ENCODE data around the gene NTN1. TPM values are rescaled to one million over a fixed set of nuclear protein-coding genes. Genes with fewer than 3 reads are reported as not detected.

NTN1 gene
- total RNA-seq, 1 experiment from 2014 or later, result 0.94 TPM

DNA sequence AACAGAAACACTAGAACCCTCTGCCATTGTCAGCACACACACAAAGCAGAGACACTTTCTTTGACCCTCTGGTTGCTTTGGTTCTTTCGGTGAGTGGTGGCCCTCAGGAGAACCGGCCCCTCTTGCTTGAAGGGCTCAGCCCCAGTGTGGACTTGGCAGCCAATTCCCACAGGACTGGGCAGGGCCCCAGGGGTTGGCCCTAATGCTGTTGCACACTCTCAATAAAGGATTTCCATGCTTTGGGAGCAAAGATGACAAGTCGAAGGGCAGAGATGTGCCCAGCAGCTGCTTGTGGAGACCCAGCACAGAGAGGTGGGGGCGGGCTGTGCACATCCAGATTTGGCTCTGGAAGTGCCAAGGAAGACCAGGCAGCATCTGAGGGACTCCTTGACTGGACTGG lies 149.0 kb downstream of the NTN1 start:
- no TSS peak for BruUV-seq (replicated peaks)
- TF ChIP-seq, protein P1, sequence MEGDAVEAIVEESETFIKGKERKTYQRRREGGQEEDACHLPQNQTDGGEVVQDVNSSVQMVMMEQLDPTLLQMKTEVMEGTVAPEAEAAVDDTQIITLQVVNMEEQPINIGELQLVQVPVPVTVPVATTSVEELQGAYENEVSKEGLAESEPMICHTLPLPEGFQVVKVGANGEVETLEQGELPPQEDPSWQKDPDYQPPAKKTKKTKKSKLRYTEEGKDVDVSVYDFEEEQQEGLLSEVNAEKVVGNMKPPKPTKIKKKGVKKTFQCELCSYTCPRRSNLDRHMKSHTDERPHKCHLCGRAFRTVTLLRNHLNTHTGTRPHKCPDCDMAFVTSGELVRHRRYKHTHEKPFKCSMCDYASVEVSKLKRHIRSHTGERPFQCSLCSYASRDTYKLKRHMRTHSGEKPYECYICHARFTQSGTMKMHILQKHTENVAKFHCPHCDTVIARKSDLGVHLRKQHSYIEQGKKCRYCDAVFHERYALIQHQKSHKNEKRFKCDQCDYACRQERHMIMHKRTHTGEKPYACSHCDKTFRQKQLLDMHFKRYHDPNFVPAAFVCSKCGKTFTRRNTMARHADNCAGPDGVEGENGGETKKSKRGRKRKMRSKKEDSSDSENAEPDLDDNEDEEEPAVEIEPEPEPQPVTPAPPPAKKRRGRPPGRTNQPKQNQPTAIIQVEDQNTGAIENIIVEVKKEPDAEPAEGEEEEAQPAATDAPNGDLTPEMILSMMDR (IDR thresholded peaks at IDR 0.05; ENCODE audit: unreplicated experiment), result no peak
- intact Hi-C loops (cut with micrococcal nuclease; ENCODE audit: unreplicated experiment), result no loop called here
- DNase-seq, result no peak
- no peak overlapping the region for H3K4me3 Mint-ChIP-seq (ENCODE audit: low read depth, unreplicated experiment)
- no peaks in the 10 kb centered on the region for H3K4me1 Mint-ChIP-seq (ENCODE audit: low read depth, unreplicated experiment)
- no peaks in the 10 kb centered on the region for H3K9me3 Mint-ChIP-seq (ENCODE audit: low read depth, unreplicated experiment)
- no peak overlapping the region for H3K27ac Mint-ChIP-seq (ENCODE audit: unreplicated experiment)
- H3K36me3 Mint-ChIP-seq (ENCODE audit: insufficient read depth, unreplicated experiment), result no peaks in the 10 kb centered on the region
- CTCF ChIA-PET, result no interaction called here
- no peaks in the 10 kb centered on the region for H3K27me3 Mint-ChIP-seq (ENCODE audit: unreplicated experiment)

- H3K4me3 Mint-ChIP-seq (ENCODE audit: low read depth, unreplicated experiment), result no peak overlapping the region
- TF ChIP-seq, protein P1 (IDR thresholded peaks at IDR 0.05; ENCODE audit: unreplicated experiment), result no peak
- H3K36me3 Mint-ChIP-seq (ENCODE audit: insufficient read depth, unreplicated experiment), result no peaks in the 10 kb centered on the region
- CTCF ChIA-PET, result no interaction called here
- H3K9me3 Mint-ChIP-seq (ENCODE audit: low read depth, unreplicated experiment), result no peaks in the 10 kb centered on the region
- no TSS peak for BruUV-seq (replicated peaks)
- no peaks in the 10 kb centered on the region for H3K4me1 Mint-ChIP-seq (ENCODE audit: low read depth, unreplicated experiment)
- intact Hi-C loops (cut with micrococcal nuclease; ENCODE audit: unreplicated experiment), result no loop called here
- no peak overlapping the region for H3K27ac Mint-ChIP-seq (ENCODE audit: unreplicated experiment)
- DNase-seq, result peak; percentile 7
- peaks cover 4% of the 10 kb centered on the region for H3K27me3 Mint-ChIP-seq (ENCODE audit: unreplicated experiment)
Observed at GRCh38 chr17:9170853-9171252, 149.5 kb downstream of the NTN1 start.

DNA sequence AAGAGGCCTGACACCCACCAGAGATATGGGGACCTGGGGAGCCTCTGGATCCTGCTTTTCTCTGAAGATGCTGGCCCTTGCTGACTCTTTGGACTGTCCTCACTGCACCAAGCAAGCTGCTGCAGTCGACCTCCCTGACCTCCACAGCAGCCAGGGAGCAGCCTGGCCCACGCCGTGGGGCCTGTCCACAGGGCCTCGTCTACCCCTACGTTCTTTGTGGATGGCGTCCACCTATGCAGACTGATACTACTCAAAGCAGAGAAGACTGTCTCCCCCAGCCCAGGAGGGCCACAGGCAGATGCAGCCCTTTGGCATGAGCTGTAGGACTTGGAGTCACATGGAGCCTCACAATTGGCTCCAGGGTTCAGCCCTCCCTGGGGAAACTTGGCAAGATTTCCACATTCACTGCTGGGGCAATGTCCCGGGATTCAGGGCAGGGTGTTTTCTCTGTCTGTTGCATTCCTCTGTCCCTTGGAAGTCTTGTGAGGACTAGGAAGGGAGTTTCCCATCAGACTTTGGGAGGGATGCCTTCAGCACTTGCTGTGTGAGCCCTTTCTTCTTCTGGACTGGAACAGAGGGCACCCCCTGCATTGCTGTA lies 152.2 kb downstream of the NTN1 start:
- Mint-ChIP-seq H3K9me3 (ENCODE audit: low read depth, unreplicated experiment) (no peaks in the 10 kb centered on the region), H3K27ac (ENCODE audit: unreplicated experiment) (no peak overlapping the region), H3K36me3 (ENCODE audit: insufficient read depth, unreplicated experiment) (no peaks in the 10 kb centered on the region), H3K4me1 (ENCODE audit: low read depth, unreplicated experiment) (no peaks in the 10 kb centered on the region), H3K4me3 (ENCODE audit: low read depth, unreplicated experiment) (no peak overlapping the region), H3K27me3 (ENCODE audit: unreplicated experiment) (peaks cover 21% of the 10 kb centered on the region)
- intact Hi-C loops (cut with micrococcal nuclease; ENCODE audit: unreplicated experiment), result no loop called here
- TF ChIP-seq, protein P1 (IDR thresholded peaks at IDR 0.05; ENCODE audit: unreplicated experiment), result no peak
- DNase-seq, result no peak
- no TSS peak for BruUV-seq (replicated peaks)
- CTCF ChIA-PET, result no interaction called here

- Mint-ChIP-seq H3K27ac (ENCODE audit: unreplicated experiment) (no peak overlapping the region), H3K4me1 (ENCODE audit: low read depth, unreplicated experiment) (no peaks in the 10 kb centered on the region), H3K36me3 (ENCODE audit: insufficient read depth, unreplicated experiment) (no peaks in the 10 kb centered on the region), H3K9me3 (ENCODE audit: low read depth, unreplicated experiment) (no peaks in the 10 kb centered on the region), H3K27me3 (ENCODE audit: unreplicated experiment) (peaks cover 25% of the 10 kb centered on the region), H3K4me3 (ENCODE audit: low read depth, unreplicated experiment) (no peak overlapping the region)
- BruUV-seq (replicated peaks), result no TSS peak
- TF ChIP-seq, protein P1 (IDR thresholded peaks at IDR 0.05; ENCODE audit: unreplicated experiment), result no peak
- intact Hi-C loops (cut with micrococcal nuclease; ENCODE audit: unreplicated experiment), result no loop called here
- CTCF ChIA-PET, result no interaction called here
- no peak for DNase-seq
Observed at GRCh38 chr17:9174312-9174711, 153.0 kb downstream of the NTN1 start.

Measured in Calu3 (cell line).